ENCODE results near the gene SEC16B.

SEC16B gene

GRCh38 chr1:177944016-177944949, 25.6 kb downstream of the SEC16B start:
- in situ Hi-C loops (cut with MboI; ENCODE audit: low sequenced_read_pairs), result no loop called here

GRCh38 chr1:177941976-177942375, 27.9 kb downstream of the SEC16B start:
- in situ Hi-C loops (cut with MboI; ENCODE audit: low sequenced_read_pairs), result no loop called here

DNA sequence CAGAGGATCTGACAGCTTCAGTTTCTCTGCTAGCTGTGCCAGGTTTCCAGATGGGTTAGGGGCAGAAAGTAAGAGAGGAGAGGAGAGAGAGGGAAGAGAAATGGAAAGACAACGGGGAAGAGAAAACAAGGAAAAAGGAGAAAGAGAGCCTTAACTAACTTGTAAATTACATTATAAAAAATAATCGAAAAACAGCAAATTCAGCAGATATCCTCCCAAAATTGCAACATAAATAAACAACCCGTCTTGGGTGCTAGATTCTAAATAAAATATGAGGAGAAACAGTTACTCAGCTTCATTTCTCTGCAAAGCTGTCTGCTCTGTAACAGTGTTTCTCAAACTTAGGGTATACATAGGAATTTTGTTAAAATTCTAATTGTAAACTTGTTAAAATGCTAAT, 29.2 kb downstream of the SEC16B start:
- in situ Hi-C loops (cut with MboI; ENCODE audit: low sequenced_read_pairs), result no loop called here

- in situ Hi-C loops (cut with MboI; ENCODE audit: low sequenced_read_pairs), result no loop called here
These were observed 31.9 kb downstream of the SEC16B start for GRCh38 chr1:177937931-177938330.

DNA sequence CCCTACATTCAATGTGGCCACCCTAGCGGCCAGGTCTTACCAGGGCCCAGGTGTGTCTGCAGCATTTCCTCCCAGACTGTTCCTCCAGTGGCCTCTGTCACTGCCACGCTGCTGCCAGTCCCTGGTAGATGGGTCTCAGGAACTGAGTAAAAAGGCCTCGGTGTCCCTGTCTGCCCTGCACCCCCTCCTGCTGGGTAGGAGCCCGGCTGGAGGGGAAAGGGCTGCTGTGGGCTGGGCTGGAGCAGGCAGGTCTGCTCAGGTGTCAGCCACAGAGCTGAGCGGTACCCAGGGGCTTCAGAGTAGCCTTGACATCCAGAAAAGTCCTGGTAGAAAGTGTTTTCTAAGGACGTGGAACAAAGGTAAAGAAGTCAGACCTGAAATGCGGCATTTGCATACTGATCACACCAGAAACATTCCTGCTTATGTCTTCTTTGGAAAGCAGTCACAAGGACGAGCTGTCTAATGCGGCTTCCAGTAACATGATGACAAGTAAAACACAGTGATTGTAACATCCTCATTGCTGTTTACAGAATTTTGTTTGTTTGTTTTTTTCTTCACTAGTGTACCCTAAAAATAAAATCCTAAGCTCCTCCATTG, 32.6 kb downstream of the SEC16B start:
- in situ Hi-C loops (cut with MboI; ENCODE audit: low sequenced_read_pairs), result no loop called here

DNA sequence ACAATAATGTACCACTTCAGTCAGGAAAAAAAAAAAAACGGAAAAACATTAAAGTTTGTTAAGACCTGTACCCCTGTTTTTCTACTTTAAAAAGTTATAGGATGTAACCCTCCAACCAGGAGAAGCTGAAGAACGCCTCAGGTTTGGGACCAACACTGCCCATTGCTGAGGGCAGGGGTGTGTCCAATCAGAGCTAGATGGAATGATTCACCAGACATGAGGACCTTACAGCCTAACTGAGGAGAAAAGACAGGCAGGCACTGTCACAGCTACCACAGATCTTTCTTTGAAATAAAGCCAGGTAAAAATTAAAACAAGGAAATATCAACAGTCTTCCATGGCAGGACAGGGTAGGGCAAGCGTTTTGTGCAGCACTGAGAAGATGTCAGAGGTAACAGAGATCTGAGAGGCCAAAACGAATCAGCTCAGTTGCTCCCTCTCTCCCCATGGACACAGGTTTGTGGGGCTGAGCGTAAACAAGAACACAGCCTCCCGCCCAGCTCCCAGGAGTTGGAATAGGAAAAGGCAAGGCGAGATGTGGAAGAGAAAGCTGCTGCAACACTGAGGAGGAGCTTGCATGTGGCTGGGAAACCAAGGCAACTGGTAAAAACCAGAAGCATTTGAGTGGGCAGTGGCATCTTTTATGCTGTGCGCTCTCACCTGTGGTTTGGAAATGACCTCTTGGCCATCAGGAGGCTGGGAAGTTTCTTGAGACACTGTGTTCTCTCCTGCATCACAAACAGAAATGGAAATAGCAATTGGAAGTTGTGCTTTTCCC, 34.0 kb downstream of the SEC16B start:
- in situ Hi-C loops (cut with MboI; ENCODE audit: low sequenced_read_pairs), result no loop called here

DNA sequence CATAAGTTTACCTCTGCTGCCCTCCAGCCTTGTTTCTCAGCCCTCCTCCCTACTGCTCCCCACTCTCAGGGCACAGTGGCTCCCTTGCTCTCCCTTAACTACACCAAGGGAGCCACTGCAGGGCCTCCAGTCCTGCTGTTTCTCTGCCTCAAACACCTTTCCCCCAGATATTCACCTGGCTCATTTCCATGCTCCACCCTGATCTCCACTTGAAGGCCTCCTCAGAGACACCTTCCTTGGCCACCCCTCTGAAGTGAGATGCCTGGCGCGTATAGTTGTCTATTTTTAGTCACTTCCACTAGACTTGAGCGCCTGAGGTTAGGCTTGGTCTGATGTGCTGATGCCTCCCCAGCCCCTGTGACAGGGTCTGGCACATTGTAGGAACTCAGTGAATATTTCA, 34.9 kb downstream of the SEC16B start:
- in situ Hi-C loops (cut with MboI; ENCODE audit: low sequenced_read_pairs), result no loop called here

- in situ Hi-C loops (cut with MboI; ENCODE audit: low sequenced_read_pairs), result no loop called here
These were observed 35.4 kb downstream of the SEC16B start for GRCh38 chr1:177934461-177934860.

DNA sequence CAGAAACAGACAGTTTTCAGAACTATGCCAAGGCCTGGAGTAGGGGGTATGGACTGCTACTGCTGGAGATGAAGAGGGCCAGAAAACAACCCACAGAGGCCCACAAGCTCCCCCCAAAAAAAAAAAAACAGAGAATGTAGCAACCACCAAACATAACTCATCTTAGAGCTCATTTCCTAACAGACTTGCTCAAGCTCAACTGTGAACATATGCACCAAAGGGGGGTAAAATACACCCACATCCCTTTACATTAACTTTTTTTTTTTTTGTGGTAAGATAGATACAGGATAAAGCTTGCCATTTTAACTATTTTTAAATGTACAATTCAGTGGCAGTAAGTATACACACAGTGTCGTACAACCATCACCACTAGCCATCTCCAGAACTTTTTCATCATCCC, 36.0 kb downstream of the SEC16B start:
- in situ Hi-C loops (cut with MboI; ENCODE audit: low sequenced_read_pairs), result no loop called here

DNA sequence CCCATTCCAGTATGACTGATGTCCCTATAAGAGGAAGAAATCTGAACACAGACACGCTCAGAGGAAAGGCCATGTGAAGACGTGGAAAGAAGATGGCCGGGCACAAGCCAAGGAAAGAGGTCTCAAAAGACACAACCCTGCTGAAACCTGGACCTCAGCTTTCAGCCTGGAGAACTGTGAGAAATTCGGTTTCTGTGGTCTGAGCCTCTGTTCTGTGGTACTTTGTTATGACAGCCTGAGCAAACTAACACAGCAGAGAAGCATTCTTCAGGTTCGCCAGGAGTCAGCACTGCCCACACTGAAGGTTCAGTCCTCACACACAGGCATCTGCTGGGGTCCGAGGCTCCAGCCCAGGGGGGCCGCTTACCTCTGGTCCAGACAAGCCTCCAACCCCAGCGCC, 37.7 kb downstream of the SEC16B start:
- in situ Hi-C loops (cut with MboI; ENCODE audit: low sequenced_read_pairs), result no loop called here

GRCh38 chr1:177928952-177929351, 40.9 kb downstream of the SEC16B start:
- in situ Hi-C loops (cut with MboI; ENCODE audit: low sequenced_read_pairs), result no loop called here

DNA sequence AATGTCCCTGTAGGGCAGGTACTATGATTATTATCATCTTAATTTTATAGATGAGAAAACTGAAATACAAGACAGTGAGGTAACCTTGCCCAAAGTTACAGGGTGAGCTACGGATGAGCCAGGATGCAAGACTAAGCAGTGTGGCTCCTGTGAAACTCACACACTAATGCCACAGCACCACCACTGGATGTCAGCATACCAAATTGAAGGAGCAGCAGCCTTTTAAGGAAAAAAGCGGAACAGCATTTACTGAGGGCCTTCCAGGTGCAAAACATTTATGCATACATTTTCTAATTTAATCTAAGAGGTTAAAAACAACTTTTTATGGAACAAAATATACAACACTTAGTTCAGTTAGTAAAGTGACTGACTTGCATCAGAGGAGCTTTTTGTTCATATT, 41.7 kb downstream of the SEC16B start:
- in situ Hi-C loops (cut with MboI; ENCODE audit: low sequenced_read_pairs), result no loop called here

GRCh38 chr1:177927021-177927596, 42.7 kb downstream of the SEC16B start:
- in situ Hi-C loops (cut with MboI; ENCODE audit: low sequenced_read_pairs), result no loop called here

DNA sequence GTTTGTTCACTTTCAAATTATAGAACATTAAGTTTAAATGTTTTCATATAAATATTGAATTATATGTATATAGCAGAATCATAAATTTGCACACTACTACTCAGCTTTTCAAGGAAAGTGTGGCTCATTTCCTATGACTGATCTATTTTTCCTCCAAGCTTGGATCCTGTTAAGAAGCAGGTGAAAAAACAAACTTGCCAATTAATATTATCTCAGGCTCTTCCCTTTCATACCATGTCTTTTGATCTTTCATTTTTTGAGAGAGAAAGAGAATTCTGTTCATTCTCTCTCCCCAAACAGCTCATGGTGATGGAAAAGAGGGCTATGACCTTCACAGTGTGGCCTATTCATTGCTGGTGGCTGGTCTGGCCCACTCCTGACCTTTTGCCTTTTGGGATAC, 43.7 kb downstream of the SEC16B start:
- in situ Hi-C loops (cut with MboI; ENCODE audit: low sequenced_read_pairs), result no loop called here

DNA sequence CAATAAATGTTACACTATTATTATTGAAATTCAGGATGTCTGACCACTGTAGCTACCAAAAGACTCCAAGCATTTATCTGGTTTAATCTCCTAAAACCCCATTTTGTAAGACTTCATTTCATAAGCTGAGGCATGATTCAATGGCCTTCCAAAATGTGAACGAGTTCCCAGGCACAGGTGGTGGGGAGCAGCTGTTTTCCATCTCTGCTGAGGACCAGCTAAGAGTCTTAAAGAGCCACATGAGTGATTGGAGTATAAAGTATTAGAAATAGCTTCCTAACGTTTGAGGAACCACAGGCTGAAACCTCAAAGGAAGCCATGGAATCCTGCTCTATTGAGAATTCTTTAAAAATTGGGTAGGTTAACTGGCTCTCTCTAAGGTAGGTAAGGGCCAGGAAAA, 44.9 kb downstream of the SEC16B start:
- in situ Hi-C loops (cut with MboI; ENCODE audit: low sequenced_read_pairs), result no loop called here

DNA sequence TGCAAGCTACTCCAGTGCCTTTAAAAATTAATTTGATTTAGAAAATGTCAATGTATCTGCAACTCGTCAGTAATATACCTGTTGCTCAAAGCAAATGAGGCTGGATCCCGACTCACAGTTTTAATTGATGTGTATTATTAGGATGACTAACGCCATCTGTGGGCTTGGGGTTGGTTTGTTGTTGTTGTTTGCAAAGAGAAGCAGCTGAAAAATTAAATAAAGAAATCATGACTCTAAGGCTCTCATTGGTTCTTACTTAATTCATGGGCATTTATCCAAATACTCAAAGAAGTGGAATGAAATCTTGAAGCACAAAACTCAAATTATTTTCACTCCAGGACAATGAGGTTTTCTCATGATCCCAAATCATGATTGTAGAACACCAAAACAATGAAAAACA, 46.4 kb downstream of the SEC16B start:
- in situ Hi-C loops (cut with MboI; ENCODE audit: low sequenced_read_pairs), result no loop called here

DNA sequence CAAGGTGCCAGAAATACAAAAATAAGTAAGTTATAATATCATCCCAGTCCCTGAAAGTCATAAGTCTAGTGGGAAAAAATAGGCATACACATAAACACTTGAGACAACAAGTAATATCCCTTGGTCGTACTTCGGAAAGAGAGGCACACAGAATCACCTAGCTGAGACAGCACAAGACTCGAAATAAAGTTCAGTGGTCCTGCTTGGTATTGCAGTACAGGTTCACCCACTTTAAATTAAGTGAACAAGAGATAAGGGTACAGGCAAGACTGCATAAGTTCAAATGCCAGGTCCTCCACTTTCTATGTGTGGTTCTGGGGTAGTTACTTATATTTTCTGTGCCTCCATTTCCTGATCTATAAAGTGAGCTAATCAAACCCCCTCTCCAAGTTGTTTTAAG, 47.6 kb downstream of the SEC16B start:
- in situ Hi-C loops (cut with MboI; ENCODE audit: low sequenced_read_pairs), result no loop called here

- in situ Hi-C loops (cut with MboI; ENCODE audit: low sequenced_read_pairs), result no loop called here
These were observed 48.3 kb downstream of the SEC16B start for GRCh38 chr1:177921590-177921989.

- in situ Hi-C loops (cut with MboI; ENCODE audit: low sequenced_read_pairs), result no loop called here
These were observed 49.8 kb downstream of the SEC16B start for GRCh38 chr1:177920091-177920490.

GRCh38 chr1:177915641-177916040, 54.2 kb downstream of the SEC16B start:
- in situ Hi-C loops (cut with MboI; ENCODE audit: low sequenced_read_pairs), result no loop called here

GRCh38 chr1:177914603-177915002, 55.3 kb downstream of the SEC16B start:
- in situ Hi-C loops (cut with MboI; ENCODE audit: low sequenced_read_pairs), result no loop called here
